ENCODE measurements around the gene HCK.

The HCK gene

DNA sequence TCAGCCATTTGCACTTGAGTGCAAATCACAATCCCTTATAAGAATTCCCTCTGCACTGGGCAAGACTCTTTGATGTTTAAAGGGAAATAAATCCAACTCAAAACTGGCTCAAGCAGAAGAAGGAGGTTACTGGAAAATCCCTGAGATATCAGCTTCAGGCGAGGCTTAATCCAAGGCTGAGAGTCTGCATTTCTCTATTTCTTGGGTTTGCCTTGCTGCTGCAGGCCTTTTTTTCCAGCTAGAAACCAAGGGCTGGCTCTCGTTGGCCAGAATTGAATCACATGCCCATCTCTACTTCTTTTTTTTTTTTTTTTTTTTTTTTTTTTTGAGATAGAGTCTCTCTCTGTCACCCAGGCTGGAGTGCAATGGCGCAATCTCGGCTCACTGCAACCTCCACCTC lies 11.7 kb downstream of the HCK start:
- DNase-seq = peak; percentile 30

DNA sequence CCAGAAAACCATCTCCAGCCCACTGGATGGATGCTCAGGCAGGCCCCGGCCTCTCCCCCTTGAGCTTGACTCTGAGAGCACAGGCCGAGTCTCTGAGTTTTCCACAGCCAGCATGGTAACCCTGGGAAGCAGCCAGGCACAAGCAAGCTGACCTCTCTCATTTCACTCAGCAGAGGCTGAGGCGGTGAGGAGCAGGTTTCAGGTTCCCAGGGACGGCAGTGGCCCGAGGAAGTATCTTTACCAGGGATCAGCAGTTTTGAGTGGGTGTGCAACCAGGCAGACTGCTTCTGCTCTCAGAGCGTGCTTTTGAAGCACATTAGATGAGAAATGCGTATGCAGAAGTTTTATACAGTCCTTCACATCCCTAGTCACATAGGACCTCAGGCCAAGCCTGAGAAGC lies 12.6 kb downstream of the HCK start:
- peak; percentile 25 for DNase-seq

DNA sequence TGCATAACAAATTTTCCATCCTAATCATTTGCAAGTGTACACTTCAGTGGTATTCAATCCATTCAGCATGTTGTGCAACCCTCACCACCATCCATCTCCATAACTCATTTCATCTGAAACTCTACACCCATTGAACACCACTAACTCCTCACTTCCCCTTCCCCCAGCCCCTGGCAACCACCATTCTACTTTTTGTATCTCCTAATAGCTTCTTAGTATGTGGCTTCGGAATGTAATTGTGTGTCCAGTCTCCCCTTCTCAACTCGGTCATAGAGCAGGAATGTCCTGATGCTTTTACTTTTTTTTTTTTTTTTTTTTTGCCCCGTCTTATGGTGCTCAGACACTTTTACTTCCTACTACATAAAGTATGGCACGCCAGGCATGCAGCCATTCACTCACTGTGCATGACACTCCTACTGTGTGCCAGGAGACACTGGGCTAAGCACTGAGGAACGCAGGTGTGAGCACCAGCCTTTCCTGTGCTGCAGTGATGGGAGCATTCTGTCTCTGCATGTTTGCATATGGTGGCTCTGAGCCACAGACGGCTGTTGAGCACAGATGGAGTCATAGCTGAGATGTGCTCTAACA lies 15.3 kb downstream of the HCK start:
- peak; percentile 23 for DNase-seq

DNA sequence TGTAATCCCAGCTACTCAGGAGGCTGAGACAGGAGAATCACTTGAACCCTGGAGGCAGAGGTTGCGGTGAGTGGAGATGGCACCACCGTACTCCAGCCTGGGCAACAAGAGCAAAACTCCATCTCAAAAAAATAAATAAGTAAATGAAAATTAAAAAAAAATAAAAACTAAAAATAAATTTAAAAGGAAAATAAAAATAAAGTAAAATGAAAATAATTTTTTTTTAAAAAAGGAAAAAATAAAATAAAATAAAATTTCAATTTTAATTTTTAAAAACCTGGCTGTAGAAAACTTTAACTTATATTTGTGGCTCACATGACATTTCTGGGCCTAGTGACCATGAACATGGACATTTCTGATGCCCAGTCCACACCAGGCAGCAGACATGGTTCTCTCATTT lies 16.1 kb downstream of the HCK start:
- DNase-seq = no peak

DNA sequence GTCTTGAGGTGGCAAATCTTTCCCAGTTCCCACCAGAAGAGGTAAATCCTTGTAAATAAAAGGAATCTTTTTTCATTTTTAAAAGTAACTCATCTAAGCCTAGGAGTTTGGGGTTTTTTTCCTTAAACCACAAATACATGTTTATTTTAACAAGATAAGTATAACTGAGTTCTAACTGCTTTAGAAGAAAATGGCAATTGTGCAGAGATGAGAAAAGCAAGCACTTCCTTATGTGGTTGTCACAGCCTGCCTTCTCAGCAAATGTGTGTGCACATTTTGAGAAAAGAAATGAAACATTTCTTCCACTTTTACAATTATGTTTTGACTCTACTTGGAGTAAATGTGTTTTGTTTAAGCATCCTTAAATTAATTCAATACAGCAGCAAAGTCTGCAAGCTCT lies 17.7 kb downstream of the HCK start:
- no peak for DNase-seq

DNA sequence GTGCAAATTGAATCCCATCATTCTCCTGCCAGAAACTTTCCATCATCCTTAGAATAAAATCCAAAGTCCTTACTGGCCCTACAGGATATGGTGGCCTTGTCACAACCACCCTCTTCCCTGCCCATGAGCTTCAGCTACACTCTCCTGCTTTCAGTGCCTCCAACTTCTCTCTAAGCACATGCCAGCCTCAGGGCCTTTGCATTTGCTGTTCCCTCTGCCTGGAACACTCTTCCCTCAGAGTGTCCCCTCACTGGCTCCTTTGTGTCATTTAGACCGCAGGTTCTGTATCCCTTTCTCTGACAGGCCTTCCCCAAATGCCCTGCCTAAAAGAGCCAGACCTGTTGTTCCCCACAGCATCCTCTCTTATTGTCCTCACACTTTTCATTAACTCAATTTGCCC lies 18.2 kb downstream of the HCK start:
- DNase-seq = no peak

DNA sequence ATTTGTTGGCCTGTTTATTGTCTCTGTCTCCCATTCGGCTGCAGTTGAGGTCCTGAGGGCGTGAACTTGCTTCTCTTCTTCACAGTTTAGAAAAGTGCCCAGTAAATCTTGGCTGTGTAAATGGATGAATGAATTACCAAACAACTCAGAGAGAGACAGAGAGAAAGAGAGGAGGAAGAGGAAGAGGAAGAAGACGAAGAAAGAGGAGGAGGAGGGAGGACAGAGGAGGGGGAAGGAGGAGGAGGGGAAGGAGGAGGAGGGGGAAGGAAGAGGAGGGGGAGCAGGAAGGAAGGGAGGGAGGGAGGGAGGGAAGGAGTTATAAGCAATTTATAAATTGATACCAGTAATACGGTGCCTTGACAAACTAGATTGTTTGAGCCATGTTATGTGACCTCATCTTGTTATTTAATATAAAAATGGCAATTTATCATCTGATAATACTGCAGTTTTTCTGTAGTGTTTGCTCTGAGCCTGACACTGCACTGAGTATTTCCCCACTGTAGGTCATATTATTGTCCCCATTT lies 18.7 kb downstream of the HCK start:
- no peak for DNase-seq

DNA sequence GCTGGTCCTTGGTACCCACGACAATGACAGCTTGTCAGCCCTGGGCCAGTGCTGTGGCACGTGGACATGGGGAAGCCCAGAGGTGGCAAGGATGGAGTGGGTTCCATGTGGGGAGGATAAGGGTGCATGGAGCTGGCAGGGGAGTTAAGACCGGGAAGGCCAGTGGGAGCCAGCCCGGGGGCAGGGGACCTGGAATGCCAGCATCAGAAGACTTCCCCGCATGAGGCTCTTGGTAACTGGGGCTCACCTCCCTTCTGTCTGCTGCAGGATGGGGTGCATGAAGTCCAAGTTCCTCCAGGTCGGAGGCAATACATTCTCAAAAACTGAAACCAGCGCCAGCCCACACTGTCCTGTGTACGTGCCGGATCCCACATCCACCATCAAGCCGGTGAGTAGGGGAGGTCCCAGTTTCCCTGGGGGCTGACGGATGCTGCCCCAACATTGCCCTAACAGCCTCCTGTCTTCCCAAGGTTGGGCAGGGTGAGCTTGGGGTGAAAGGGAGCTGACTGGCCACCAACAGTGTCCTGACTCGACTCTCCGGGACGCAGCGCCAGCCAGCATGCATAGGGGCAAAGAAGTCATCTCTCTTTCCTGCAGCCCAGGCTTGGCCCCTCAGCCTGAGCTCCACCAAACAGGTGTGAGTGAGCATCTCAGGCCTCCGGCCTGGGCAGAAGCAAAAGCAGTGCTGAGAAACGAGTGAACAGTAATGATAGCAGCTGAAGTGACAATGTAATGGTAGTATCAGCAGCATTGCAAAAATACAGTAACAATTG lies 19.5 kb downstream of the HCK start:
- peak; percentile 39 for DNase-seq

DNA sequence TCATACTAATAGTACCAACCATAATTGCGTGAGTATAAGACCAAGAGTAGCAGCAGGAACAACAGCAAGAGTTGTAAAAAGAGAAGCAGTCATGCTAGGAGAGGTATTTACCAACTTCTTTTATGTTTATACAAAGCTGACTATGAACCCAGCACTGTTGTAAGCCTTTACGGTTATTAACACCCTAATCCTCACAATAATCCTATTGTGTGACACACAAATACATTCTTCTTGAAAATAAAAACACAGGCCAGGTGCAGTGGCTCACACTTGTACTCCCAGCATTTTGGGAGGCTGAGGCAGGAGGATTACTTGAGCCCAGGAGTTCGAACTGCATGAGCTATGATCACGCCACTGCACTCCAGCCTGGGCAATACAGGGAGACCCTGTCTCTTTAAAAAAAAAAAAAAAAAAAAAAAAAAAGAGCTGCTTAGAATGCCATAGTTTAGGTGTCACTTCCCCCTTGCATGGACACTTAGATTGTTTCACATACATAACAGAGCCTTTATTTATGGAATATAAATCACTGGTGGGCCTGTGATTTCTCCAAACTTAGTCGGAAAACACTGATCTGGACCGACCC lies 20.2 kb downstream of the HCK start:
- no peak for DNase-seq

DNA sequence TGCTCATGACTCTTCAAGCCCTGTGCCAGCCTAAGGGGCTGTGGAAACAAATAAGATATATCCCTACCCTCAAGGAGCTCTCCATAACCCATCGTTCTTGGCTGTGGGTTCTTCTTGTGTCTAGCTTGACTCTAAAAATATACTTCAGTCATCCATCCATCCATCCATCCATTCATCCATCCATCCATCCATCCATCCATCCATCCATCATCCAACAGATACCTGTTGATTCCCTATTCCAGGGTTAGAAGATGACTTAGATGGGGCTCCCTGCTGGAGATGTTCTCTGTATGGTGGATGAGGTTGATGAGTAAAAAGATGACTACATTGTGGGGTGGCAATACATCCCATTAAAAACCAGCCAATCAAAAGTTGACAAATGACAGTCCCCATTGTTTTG lies 23.5 kb downstream of the HCK start:
- DNase-seq = no peak

DNA sequence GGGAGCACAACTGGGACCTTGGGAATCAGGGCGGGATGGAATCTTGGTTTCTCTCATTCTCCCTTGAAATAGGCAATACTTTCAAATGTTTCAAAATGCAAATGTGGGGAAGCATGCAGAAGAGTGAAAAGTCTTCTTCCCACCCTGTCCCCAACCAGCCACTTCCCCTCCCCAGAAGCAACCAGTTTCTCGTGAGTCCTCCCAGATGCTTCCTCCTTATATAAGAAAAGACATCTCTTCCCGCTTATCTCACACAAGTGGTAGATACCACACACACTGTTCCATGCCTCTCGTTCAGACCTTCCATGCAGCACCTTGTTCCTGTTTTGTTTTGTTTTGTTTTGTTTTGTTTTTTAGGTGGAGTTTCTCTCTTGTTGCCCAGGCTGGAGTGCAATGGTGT lies 25.1 kb downstream of the HCK start:
- no peak for DNase-seq

DNA sequence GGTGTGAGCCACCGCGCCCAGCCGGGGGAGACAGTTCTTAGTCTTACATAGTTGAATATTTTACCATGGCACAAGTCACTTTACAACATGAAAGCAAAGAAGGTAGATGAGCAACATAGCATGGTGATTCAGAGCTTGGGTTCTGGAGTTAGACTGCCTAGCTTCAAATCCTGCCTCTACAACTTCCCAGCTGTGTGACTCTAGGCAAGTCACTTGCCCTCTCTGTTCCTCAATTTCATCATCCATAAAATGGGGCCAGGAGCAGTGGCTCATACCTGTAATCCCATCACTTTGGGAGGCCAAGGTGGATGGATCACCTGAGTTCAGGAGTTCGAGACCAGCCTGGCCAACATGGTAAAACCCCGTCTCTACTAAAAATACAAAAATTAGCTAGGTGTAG lies 26.3 kb downstream of the HCK start:
- DNase-seq = no peak

DNA sequence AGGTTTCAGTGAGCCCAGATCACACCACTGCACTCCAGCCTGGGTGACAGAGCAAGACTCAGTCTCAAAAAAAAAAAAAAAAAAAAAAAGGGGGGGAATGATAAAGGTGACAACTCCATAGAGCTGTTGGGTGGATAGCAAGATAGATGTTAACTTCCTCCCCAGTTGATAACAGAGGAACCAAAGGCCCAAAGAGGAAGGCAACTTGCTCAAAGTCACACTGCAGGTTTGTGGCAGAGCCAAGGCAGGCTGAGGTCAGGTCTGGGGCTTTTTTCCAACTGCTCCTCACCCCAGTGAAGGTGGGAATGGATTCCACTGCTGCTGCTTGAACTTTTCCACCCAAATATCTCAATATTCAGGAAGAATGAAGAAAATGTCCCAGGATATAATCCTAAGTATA lies 26.7 kb downstream of the HCK start:
- DNase-seq = no peak

DNA sequence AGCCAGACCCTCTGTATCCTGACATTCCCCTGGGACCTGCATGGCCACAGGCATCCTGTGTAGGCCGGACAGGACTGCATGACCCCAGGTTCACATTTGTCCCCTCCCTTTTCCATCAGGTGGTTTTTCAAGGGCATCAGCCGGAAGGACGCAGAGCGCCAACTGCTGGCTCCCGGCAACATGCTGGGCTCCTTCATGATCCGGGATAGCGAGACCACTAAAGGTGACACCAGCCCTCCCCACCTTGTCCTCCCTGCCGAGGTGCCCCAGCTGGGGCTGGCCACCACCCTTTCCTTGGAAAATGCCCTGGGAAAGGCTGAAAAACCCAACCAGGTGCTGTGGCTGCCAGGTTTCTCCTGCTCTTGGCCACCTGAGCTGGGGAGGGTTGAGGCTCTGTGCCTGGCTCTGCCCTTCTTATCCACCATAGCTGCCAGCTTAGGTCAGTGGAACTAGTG lies 27.6 kb downstream of the HCK start:
- DNase-seq = no peak

DNA sequence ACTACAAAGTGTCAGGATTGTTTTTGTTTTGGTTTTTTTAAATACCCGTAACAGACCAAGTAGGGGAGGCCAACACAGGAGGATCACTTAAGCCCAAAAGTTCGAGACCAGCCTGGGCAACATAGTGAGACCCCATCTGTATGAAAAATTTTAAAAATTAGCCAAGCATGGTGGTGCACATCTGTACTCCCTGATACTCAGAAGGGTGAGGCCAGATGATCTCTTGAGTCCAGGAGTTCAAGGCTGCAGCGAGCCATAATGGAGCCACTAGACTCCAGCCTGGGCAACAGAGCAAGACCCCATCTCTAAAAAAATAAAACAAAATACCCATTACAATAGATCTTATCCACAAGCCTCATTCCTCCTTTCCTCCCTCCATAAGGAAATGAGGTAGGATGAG lies 28.7 kb downstream of the HCK start:
- no peak for DNase-seq

DNA sequence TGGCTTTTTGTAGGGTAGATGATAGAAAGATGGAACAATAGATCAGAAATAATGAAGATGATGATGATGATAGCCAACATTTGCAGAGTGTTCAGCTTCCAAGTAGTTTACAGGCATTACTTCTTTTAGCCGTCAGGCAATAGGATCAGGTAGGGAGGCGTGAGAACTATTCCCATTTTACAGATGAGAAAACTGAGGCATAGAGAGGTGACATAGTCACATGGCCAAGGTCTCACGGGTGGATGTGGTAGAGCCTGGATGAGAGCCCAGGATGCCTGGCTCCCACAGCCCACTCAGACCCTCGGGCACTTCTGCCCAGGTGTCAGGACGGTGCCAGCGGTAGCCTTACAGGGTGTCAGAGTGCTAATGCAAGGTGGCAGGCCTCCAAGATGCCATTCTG lies 31.4 kb downstream of the HCK start:
- DNase-seq = no peak

DNA sequence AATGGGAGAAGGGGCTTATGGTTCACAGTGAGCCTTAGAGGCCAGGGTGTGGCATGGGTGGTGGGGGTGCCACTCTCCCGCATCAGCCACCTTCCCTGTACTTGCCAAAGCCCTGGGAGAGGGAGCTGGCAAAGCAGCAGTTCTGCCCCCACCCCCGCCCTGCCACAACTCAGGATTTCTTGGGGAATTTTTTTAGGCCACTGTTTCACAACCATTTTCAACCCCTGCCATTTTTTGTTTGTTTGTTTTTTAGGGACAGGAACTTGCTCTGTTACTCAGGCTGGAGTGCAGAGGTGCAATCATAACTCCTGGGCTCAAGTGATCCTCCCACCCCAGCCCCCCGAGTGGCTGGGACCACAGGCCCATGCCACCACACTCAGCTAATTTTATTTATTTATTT lies 35.0 kb downstream of the HCK start:
- DNase-seq = no peak

DNA sequence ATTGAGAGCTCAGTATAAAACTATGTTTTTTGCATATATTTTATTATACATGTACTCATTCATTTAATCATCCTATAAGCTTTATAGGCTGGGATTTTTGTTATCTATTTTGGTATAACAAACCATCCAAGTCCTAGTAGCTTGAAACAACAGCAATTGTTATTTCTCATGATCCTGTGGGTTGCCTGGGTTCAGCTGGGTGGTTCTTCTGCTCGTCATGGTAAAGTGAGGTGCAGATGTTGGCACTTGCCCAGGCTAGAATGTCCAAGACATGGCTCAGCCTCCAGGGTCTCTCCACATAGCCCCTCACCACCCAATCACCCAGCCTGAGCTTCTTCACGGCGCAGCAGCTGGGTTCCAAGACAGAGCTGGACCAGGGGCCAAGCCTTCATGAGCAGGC lies 36.7 kb downstream of the HCK start:
- DNase-seq = no peak

DNA sequence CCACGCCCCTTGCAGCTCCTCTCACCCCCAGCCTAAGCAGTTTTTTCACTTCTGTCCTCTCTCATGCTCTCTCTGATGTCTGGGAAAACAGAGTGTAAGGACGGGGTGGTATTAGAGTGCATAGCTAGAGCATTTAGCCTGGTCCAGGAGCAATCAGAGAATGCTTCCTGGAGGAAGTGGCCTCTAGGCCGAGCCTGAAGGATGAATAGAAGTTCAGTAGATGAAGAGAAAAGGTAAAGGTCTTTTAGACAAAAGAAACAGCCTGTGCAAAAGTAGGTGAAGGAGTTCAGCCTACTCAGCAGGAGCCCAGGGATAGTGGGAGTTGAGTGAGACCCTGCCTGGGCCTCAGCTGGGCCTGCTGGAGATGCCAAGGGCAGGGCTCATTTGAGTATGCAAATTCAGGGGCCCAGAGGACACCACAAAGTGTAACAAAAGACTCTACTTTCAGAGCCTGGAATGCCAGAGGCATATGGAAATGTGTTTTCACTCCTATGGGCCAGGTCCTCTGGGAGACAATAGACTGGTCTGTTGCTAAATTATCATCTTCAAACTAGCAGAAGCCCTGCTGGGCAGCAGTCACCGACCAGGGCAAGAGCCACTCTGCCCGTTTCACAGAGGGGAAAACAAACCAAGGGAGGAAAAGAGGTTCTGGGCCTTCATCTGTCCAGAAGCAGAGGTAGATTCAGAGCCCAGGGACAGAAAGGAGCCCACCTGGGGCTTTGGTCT lies 37.8 kb downstream of the HCK start:
- no peak for DNase-seq

DNA sequence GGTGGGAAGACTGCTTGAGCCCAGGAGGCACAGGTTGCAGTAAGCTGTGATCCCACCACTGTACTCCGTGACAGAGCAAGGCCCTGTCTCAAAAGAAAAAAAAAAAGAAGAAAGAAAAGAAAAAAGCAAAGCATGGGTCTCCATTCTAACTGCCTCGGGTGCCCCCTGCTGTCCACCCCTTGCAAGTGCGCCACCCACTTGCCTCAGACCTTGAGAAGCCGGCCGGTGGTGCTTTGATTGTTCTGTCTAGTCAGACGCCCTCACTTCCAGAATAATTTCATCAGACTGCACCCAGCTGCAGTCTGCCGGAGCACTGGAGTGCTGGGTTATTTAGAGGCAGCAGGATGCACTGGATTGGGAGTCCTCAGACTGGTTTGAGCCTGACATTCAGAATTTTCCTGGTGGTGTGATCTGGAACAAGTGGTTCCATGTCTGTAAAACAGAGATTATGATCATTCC lies 39.9 kb downstream of the HCK start:
- DNase-seq = peak; percentile 74

DNA sequence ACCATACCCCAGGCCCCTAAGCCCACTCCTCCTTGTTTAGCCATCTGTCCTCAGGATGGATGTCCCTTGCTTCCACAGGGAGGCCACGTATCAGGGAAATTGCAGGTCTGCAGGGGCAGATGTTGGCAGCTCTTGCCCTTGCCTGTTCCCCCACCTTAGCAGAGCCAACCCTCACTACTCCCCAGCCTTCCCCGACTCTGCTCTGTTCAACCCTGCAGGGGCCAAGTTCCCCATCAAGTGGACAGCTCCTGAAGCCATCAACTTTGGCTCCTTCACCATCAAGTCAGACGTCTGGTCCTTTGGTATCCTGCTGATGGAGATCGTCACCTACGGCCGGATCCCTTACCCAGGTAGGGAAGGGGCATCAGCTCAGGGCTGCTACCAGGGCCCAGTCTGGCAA lies 46.7 kb downstream of the HCK start:
- no peak for DNase-seq

DNA sequence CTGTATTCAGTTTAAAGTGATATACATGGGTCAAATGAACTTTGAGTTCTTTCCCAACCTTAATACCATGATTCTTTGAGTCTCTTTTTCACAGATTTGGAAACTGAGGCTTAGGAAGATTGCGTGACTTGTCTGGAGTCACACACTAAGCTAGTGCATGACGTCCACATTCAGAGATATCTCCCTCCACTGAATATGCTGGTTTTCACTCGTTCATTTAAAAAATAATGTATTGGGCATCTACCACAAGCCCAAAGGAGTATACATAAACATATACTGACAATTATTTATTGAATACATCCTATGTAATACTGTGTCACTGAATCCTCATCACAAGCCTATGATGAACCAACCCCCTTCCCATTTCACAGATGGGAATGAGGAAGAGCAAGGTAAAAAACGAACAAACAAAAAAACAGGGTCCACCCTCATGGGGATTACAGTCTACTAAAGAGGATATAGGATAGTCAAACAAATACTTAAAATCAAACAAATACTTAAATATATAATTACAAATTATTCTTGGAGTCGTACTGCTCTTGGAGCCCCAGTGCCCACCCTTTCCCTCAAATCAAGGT lies 56.9 kb downstream of the HCK start:
- no peak for DNase-seq
